Measurements from ENCODE around the gene SEMA5A. TPM values are rescaled to one million over a fixed set of nuclear protein-coding genes. Genes with fewer than 3 reads are reported as not detected.

SEMA5A gene
- total and polyA plus RNA-seq, 2 donors (not counting 1 experiment from before 2014, with no cell fraction given): not detected

DNA sequence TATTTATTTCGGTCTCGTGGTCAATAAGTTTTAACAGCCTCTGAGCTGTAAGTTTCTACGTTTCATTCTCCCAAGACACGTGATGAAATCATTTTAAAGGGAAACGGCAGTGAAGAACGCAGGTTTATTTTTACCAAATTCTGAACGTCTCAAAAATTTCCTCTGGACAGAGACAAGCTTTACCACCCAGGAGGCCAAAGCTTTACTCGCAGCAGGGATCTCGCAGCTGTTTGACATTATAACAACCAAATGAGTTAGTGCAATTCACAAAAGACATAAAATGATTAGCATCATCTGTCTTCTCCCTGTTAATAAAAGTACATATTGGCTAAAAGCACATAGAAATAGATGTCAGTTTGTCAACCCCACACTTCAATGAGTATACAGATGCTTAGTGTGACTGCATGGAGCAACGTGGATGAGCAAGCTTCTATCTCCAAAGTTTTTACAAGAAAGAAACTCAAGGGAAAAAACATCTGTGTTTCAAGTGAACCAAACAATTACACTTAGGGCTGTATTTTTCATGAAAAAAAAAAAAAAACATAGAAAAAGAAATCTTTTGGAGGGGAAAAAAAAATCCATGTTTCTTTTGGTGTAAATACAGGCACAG lies 2.5 kb downstream of the SEMA5A start:
- Mint-ChIP-seq H3K27me3 (peaks cover 20% of the 10 kb centered on the region), H3K9me3 (ENCODE audit: insufficient read depth) (no peaks in the 10 kb centered on the region), H3K27ac (no peak overlapping the region), H3K4me3 (no peak overlapping the region), H3K4me1 (peaks cover 10% of the 10 kb centered on the region)
- Histone ChIP-seq H3K4me3 (ENCODE audit: control extremely low read depth in 1 of 5, extremely low read depth in 1 of 5, insufficient read depth in 1 of 5, low read depth in 2 of 5, low read length in 4 of 5) (no peak overlapping the region), H2AFZ (ENCODE audit: insufficient read depth, low read depth, low read length, poor library complexity, severe bottlenecking) (no peak overlapping the region), H3K27me3 (replicated peaks in 1 of 4; ENCODE audit: control extremely low read depth in 1 of 4, control insufficient read depth in 3 of 4, insufficient read depth in 4 of 4, low read length in 3 of 4) (peaks cover 0 to 32% (median 16%) of the 10 kb centered on the region in 4 experiments), H4K20me1 (ENCODE audit: control insufficient read depth, insufficient read depth, low read length, poor library complexity, severe bottlenecking) (no peaks in the 10 kb centered on the region), H3K4me2 (replicated peaks; ENCODE audit: low read depth, low read length, poor library complexity, severe bottlenecking) (no peak overlapping the region), H3K9ac (ENCODE audit: low read length) (no peak overlapping the region), H3K9me3 (ENCODE audit: control extremely low read depth in 1 of 3, control insufficient read depth in 2 of 3, insufficient read depth in 1 of 3, low read length in 2 of 3) (peaks cover 0 to 18% (median 0%) of the 10 kb centered on the region in 3 donors), H3K36me3 (replicated peaks in 1 of 2; ENCODE audit: control extremely low read depth in 1 of 2, control insufficient read depth in 1 of 2, extremely low read depth in 1 of 2, insufficient read depth in 2 of 2, low read length in 1 of 2) (no peaks in the 10 kb centered on the region), H3K4me1 (ENCODE audit: control insufficient read depth in 2 of 2, insufficient read depth in 2 of 2, low read length in 2 of 2) (peaks cover 11 to 17% of the 10 kb centered on the region in 2 donors), H3K79me2 (ENCODE audit: control insufficient read depth, insufficient read depth, low read length) (no peaks in the 10 kb centered on the region), H3K27ac (ENCODE audit: low read length in 2 of 2) (no peak overlapping the region)
- ChIA-PET POLR2A (no interaction called here), CTCF (interaction anchor here (0.8 to 1.1 kb wide), 3 partner anchors 13 to 1656 kb away, joined by 3 read pairs; no protein-coding TSS in a partner anchor)
- ATAC-seq (ENCODE audit: low read depth) (no peak), DNase-seq (no peak)
- intact Hi-C loops (cut with micrococcal nuclease): no loop called here
- 85% methylated on average over 4 of the region's 10 CpGs for WGBS (ENCODE audit: insufficient coverage)
- TF ChIP-seq EZH2 (IDR thresholded peaks at IDR 0.05; ENCODE audit: borderline replicate concordance, insufficient read depth, low read depth, low read length, poor library complexity, severe bottlenecking): no peak
- TF ChIP-seq, protein P1, sequence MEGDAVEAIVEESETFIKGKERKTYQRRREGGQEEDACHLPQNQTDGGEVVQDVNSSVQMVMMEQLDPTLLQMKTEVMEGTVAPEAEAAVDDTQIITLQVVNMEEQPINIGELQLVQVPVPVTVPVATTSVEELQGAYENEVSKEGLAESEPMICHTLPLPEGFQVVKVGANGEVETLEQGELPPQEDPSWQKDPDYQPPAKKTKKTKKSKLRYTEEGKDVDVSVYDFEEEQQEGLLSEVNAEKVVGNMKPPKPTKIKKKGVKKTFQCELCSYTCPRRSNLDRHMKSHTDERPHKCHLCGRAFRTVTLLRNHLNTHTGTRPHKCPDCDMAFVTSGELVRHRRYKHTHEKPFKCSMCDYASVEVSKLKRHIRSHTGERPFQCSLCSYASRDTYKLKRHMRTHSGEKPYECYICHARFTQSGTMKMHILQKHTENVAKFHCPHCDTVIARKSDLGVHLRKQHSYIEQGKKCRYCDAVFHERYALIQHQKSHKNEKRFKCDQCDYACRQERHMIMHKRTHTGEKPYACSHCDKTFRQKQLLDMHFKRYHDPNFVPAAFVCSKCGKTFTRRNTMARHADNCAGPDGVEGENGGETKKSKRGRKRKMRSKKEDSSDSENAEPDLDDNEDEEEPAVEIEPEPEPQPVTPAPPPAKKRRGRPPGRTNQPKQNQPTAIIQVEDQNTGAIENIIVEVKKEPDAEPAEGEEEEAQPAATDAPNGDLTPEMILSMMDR (IDR thresholded peaks at IDR 0.05): no peak

DNA sequence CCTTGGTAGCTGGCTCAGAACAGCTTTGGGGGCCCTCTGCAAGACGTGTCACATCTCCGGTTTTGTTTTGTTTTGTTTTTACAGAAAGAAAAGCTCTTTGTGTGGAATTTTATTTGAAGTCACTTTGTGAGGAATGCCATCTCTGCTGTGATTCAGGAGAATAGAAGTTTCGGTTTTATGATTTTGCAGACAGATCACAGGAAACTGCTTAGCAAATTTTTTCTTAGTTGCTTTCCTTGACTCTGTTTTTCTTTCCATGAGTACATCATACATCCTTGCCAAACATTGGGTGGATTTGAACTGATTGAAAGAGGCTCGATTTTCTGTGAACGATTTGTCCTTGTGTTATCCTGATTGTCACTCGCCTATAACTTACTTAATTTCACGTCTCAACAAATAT lies 5.1 kb downstream of the SEMA5A start:
- no peaks in the 10 kb centered on the region for H3K79me2 ChIP-seq (ENCODE audit: control insufficient read depth, insufficient read depth, low read length)
- H3K4me2 ChIP-seq (replicated peaks; ENCODE audit: low read depth, low read length, poor library complexity, severe bottlenecking): no peak overlapping the region
- H3K9me3 ChIP-seq (ENCODE audit: control extremely low read depth in 1 of 3, control insufficient read depth in 2 of 3, insufficient read depth in 1 of 3, low read length in 2 of 3): peaks cover 0 to 7% (median 0%) of the 10 kb centered on the region in 3 donors
- WGBS (ENCODE audit: insufficient coverage): 69% methylated on average over 2 of the region's 7 CpGs
- H3K36me3 ChIP-seq (replicated peaks in 1 of 2; ENCODE audit: control extremely low read depth in 1 of 2, control insufficient read depth in 1 of 2, extremely low read depth in 1 of 2, insufficient read depth in 2 of 2, low read length in 1 of 2): no peaks in the 10 kb centered on the region
- peaks cover 0 to 17% (median 12%) of the 10 kb centered on the region in 4 experiments for H3K27me3 ChIP-seq (replicated peaks in 1 of 4; ENCODE audit: control extremely low read depth in 1 of 4, control insufficient read depth in 3 of 4, insufficient read depth in 4 of 4, low read length in 3 of 4)
- DNase-seq: no peak
- no peak overlapping the region for H3K4me3 Mint-ChIP-seq
- H3K9me3 Mint-ChIP-seq (ENCODE audit: insufficient read depth): no peaks in the 10 kb centered on the region
- H3K27ac ChIP-seq (ENCODE audit: low read length in 2 of 2): no peak overlapping the region
- intact Hi-C loops (cut with micrococcal nuclease): no loop called here
- no peak overlapping the region for H3K9ac ChIP-seq (ENCODE audit: low read length)
- no peak overlapping the region for H2AFZ ChIP-seq (ENCODE audit: insufficient read depth, low read depth, low read length, poor library complexity, severe bottlenecking)
- H3K4me1 Mint-ChIP-seq: peaks cover 6% of the 10 kb centered on the region
- no peak for TF ChIP-seq EZH2 (IDR thresholded peaks at IDR 0.05; ENCODE audit: borderline replicate concordance, insufficient read depth, low read depth, low read length, poor library complexity, severe bottlenecking)
- TF ChIP-seq, protein P1 (IDR thresholded peaks at IDR 0.05): no peak
- no peaks in the 10 kb centered on the region for H4K20me1 ChIP-seq (ENCODE audit: control insufficient read depth, insufficient read depth, low read length, poor library complexity, severe bottlenecking)
- H3K27ac Mint-ChIP-seq: no peak overlapping the region
- ChIA-PET POLR2A (no interaction called here), CTCF (no interaction called here)
- ATAC-seq (ENCODE audit: low read depth): no peak
- H3K27me3 Mint-ChIP-seq: peaks cover 14% of the 10 kb centered on the region
- no peak overlapping the region for H3K4me3 ChIP-seq (ENCODE audit: control extremely low read depth in 1 of 5, extremely low read depth in 1 of 5, insufficient read depth in 1 of 5, low read depth in 2 of 5, low read length in 4 of 5)
- peaks cover 11 to 17% of the 10 kb centered on the region in 2 donors for H3K4me1 ChIP-seq (ENCODE audit: control insufficient read depth in 2 of 2, insufficient read depth in 2 of 2, low read length in 2 of 2)

Measured in B cell (primary cell).